Activated CD8-positive, alpha-beta T cell treated with anti-CD3 and anti-CD28 coated beads for 36 hours (primary cell): ENCODE data around the gene USP34. TPM values are rescaled to one million over a fixed set of nuclear protein-coding genes. Genes with fewer than 3 reads are reported as not detected.

Experiments used
- ATAC-seq: fragments of 200-7000 bp; cut with Tn5 transposase; one replicate; pipeline ENCODE4 v1.10.0; 2021; ENCODE audit warnings: mild to moderate bottlenecking, moderate library complexity
- CTCF ChIA-PET: fragments of 350-600 bp; sonication (Branson Sonifier 250); formaldehyde crosslinking; loops from one replicate; lab custom pipeline; 2021; ENCODE audit warnings: antibody characterized with exemption; lab: Charles Lee
- POLR2A ChIA-PET: fragments of 350-600 bp; sonication (Branson Sonifier 250); formaldehyde crosslinking; loops from one replicate; lab custom pipeline; 2021; ENCODE audit warnings: antibody characterized with exemption; lab: Charles Lee
- DNase-seq: peaks from one replicate; pipeline ENCODE4 v3.0.0-alpha.2; 2020
- H3K27ac Mint-ChIP-seq: one replicate; pipeline ENCODE4 v1.8.0; 2021; ENCODE audit warnings: mild to moderate bottlenecking, mixed read lengths
- H3K27me3 Mint-ChIP-seq: one replicate; pipeline ENCODE4 v1.8.0; 2021; ENCODE audit warnings: mixed read lengths
- H3K36me3 Mint-ChIP-seq: one replicate; pipeline ENCODE4 v1.8.0; 2021; ENCODE audit warnings: low read depth, mixed read lengths
- H3K4me1 Mint-ChIP-seq: one replicate; pipeline ENCODE4 v1.8.0; 2021; ENCODE audit warnings: low read depth, mixed read lengths
- H3K4me3 Mint-ChIP-seq: one replicate; pipeline ENCODE4 v1.8.0; 2021; ENCODE audit warnings: mild to moderate bottlenecking, moderate library complexity, mixed read lengths
- H3K9me3 Mint-ChIP-seq: one replicate; pipeline ENCODE4 v1.8.0; 2021; ENCODE audit warnings: mixed read lengths
- intact Hi-C: fragments of 100-400 bp; cut with micrococcal nuclease; formaldehyde crosslinking; loops from one replicate; pipeline ENCODE4 v1.10.0; 2022
- total RNA-seq, 2 experiments: library from RNA; stranded (reverse); gene quantifications; one replicate each; pipeline ENCODE4 v1.2.3, GENCODE V29; 2021
- TF ChIP-seq, protein P1 (sequence below): fragments of 200-600 bp; IDR thresholded peaks from one replicate; pipeline ENCODE4 v1.8.0; 2022; ENCODE audit warnings: antibody characterized with exemption, mild to moderate bottlenecking

USP34 gene
- total RNA-seq, 2 experiments from 2014 or later: 69.0 to 71.3 TPM

DNA sequence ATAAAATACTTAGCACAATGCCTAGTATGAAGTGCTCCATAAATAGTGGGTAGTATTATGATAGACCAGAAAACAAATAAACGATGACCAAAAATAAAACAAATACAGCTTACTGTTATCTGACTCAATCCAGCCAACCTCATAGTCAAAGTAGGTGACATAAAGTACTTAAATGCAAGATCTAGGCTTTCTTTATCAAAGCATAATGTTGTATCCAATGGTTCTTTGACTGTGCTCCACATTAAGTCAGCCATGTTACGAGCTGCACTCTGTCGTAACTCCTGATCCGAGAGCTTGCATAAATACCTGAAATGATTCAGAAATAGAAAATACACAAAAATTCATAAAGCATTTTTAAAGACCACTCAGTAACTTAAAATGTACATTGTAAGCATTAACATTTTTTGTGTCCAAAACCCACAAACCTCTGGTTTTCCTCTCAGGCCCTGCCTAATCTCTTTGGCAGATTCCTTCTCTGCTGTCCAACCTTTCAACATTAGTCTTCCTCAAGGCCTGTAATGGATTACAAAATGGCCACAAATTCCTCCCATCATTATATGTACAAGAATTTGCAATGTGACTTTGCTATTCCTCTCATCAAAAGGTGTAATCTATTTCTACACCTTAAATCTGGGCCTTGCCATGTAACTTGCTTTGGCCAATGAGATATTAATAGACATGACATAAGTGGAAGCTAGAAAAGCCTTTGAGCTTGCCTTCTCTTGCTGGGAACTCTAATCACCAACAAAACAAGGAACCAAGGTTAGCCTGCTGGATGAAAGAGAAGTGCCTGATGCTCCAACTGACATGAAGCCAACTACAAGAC, 90.6 kb downstream of the USP34 start:
- ATAC-seq (no peak), DNase-seq (no peak)
- POLR2A ChIA-PET: no interaction called here
- Mint-ChIP-seq H3K27me3 (no peaks in the 10 kb centered on the region), H3K9me3 (no peaks in the 10 kb centered on the region), H3K4me1 (peaks cover 7% of the 10 kb centered on the region), H3K27ac (no peak overlapping the region), H3K36me3 (peaks cover 49% of the 10 kb centered on the region), H3K4me3 (no peak overlapping the region)
- CTCF ChIA-PET: no interaction called here
- intact Hi-C loops: no loop called here
- TF ChIP-seq, protein P1, sequence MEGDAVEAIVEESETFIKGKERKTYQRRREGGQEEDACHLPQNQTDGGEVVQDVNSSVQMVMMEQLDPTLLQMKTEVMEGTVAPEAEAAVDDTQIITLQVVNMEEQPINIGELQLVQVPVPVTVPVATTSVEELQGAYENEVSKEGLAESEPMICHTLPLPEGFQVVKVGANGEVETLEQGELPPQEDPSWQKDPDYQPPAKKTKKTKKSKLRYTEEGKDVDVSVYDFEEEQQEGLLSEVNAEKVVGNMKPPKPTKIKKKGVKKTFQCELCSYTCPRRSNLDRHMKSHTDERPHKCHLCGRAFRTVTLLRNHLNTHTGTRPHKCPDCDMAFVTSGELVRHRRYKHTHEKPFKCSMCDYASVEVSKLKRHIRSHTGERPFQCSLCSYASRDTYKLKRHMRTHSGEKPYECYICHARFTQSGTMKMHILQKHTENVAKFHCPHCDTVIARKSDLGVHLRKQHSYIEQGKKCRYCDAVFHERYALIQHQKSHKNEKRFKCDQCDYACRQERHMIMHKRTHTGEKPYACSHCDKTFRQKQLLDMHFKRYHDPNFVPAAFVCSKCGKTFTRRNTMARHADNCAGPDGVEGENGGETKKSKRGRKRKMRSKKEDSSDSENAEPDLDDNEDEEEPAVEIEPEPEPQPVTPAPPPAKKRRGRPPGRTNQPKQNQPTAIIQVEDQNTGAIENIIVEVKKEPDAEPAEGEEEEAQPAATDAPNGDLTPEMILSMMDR: no peak

DNA sequence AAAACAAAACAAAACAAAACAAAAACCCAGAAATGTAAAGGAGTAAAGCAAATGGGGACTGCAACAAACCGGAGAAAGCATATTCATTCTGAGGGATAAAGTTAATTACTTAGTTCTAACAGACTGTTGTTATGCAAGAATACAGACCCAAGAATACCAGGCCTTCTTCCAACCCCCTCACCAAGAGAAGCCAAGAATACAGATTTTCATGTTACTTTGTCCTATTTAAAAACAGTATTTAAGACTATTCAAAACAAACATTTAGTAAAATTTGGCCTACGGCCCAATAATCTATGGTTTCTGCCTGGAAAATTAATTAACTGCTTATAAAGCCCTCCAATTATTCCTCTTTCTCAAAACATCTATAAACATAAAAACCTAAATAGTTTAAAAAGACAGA, 91.4 kb downstream of the USP34 start:
- peaks cover 54% of the 10 kb centered on the region for H3K36me3 Mint-ChIP-seq
- TF ChIP-seq, protein P1: no peak
- no peak for ATAC-seq
- intact Hi-C loops: no loop called here
- ChIA-PET POLR2A (no interaction called here), CTCF (no interaction called here)
- no peak overlapping the region for H3K4me3 Mint-ChIP-seq
- no peaks in the 10 kb centered on the region for H3K27me3 Mint-ChIP-seq
- no peaks in the 10 kb centered on the region for H3K9me3 Mint-ChIP-seq
- no peak overlapping the region for H3K27ac Mint-ChIP-seq
- H3K4me1 Mint-ChIP-seq: peaks cover 7% of the 10 kb centered on the region
- no peak for DNase-seq

DNA sequence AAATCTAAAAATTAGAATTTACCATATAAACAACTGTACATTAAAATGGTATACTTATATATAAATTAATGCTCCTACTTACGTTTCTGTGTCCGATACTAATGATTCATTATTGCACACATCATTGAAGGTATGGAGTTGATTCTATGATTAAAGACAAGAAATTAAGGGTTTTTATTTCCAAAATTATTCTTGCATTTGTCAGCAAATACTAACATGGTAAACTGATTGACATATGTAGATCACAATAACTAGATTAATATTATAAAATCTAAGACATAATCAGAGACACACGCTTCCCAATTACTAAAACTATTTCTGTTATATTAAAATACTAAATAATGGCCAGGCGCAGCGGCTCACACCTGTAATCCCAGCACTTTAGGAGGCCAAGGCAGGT, 92.6 kb downstream of the USP34 start:
- DNase-seq (no peak), ATAC-seq (no peak)
- CTCF ChIA-PET: no interaction called here
- peaks cover 8% of the 10 kb centered on the region for H3K4me1 Mint-ChIP-seq
- no peak overlapping the region for H3K27ac Mint-ChIP-seq
- POLR2A ChIA-PET: no interaction called here
- H3K9me3 Mint-ChIP-seq: no peaks in the 10 kb centered on the region
- H3K36me3 Mint-ChIP-seq: peaks cover 62% of the 10 kb centered on the region
- intact Hi-C loops: no loop called here
- H3K27me3 Mint-ChIP-seq: no peaks in the 10 kb centered on the region
- TF ChIP-seq, protein P1: no peak
- no peak overlapping the region for H3K4me3 Mint-ChIP-seq

DNA sequence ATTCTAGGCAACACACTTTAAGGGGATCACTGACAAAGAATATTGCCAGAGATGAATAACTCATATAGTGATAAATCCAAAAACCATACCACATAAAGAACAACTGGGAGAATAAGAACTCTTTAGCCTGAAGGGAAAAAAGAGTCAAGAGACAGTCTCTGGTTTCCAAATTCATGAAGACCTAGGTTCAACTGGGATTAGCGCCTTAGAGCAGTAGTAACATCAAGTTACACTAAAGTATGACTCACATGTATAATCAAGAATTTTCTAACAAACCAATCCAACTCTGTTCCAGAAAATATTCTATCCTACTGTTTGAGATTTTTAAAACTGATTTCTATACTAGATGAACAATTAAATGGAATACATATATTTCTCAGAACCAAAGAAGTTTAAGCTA, 93.8 kb downstream of the USP34 start:
- peaks cover 56% of the 10 kb centered on the region for H3K36me3 Mint-ChIP-seq
- no peak for DNase-seq

DNA sequence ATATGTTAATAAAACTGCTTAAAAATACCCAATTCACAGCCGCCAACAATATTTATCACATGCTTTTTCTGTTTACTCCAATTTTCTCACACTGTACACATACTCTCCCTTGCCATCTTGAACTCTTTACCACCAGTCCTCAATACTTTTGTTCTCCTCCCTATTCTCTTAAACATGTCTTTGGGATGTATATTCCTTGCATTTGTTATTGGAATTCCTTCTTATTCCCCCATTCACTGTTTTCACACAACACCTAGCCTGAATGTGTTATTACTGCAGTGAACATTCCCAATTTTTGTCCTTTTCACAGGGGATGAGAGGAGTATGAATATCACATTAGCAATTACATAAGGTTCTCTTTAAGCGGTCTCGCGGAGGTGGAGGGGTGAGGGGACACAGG, 94.7 kb downstream of the USP34 start:
- ChIA-PET POLR2A (no interaction called here), CTCF (no interaction called here)
- Mint-ChIP-seq H3K27me3 (no peaks in the 10 kb centered on the region), H3K36me3 (peaks cover 51% of the 10 kb centered on the region), H3K27ac (no peak overlapping the region), H3K4me3 (no peak overlapping the region), H3K9me3 (no peaks in the 10 kb centered on the region), H3K4me1 (peaks cover 3% of the 10 kb centered on the region)
- no peak for DNase-seq
- TF ChIP-seq, protein P1: no peak
- intact Hi-C loops: no loop called here
- no peak for ATAC-seq

More for the DNA sequence above, 93.8 kb downstream of the USP34 start:
- ChIA-PET POLR2A (no interaction called here), CTCF (no interaction called here)
- H3K27ac Mint-ChIP-seq: no peak overlapping the region
- H3K4me1 Mint-ChIP-seq: peaks cover 7% of the 10 kb centered on the region
- no peak overlapping the region for H3K4me3 Mint-ChIP-seq
- intact Hi-C loops: no loop called here
- ATAC-seq: no peak
- TF ChIP-seq, protein P1: no peak
- H3K9me3 Mint-ChIP-seq: no peaks in the 10 kb centered on the region
- no peaks in the 10 kb centered on the region for H3K27me3 Mint-ChIP-seq
